Upper lobe of right lung (tissue), 1 donor: ENCODE results near the gene RAP1GAP2. TPM values are rescaled to one million over a fixed set of nuclear protein-coding genes. Genes with fewer than 3 reads are reported as not detected.

ENCODE experiments used
- ATAC-seq: fragments of 200-7000 bp; cut with Tn5 transposase; one replicate; pipeline ENCODE4 v1.9.1; 2020; ENCODE audit warnings: mild to moderate bottlenecking, moderate library complexity
- DNase-seq: peaks from one replicate; pipeline ENCODE4 v3.0.0-alpha.2; 2020
- H3K27ac ChIP-seq: fragments of 200-600 bp; one replicate; pipeline ENCODE4 v1.8.0; 2022
- H3K27me3 ChIP-seq: fragments of 200-600 bp; one replicate; pipeline ENCODE4 v1.8.0; 2022; ENCODE audit warnings: mild to moderate bottlenecking
- H3K36me3 ChIP-seq: fragments of 200-600 bp; one replicate; pipeline ENCODE4 v1.8.0; 2022
- H3K4me1 ChIP-seq: fragments of 200-600 bp; one replicate; pipeline ENCODE4 v1.8.0; 2022
- H3K4me3 ChIP-seq: fragments of 200-600 bp; one replicate; pipeline ENCODE4 v1.8.0; 2022; ENCODE audit warnings: mild to moderate bottlenecking
- H3K9me3 ChIP-seq: fragments of 200-600 bp; one replicate; pipeline ENCODE4 v1.8.0; 2022
- intact Hi-C: fragments of 100-400 bp; cut with DNase I; formaldehyde crosslinking; loops from one replicate; pipeline ENCODE4 v1.11.0; 2022
- long read RNA-seq: library from polyadenylated mRNA; unstranded; transcript quantifications from one replicate; pipeline ENCODE4 v2.0.0, GENCODE V29; 2021
- total RNA-seq: library from RNA; stranded (reverse); fragmentation: NEBNext Ultra II Directional; extraction: Animal tissue kit (Norgen Biotek cat#: 25700); gene quantifications from one replicate; pipeline ENCODE4 v1.2.1, GENCODE V29; 2021
- TF ChIP-seq, protein P1 (sequence below): fragments of 200-600 bp; IDR thresholded peaks from one replicate; pipeline ENCODE4 v1.8.0; 2022; ENCODE audit warnings: antibody characterized with exemption
- donor health status: DM: no; HTN: yes; CAD: no; lungs with severe emphysema.

RAP1GAP2 gene
- 16.1 TPM for total RNA-seq
- long read RNA-seq, full-length matches to known transcripts = 9 of 19 reads
- long read RNA-seq, partial matches to known transcripts = 5 of 19 reads
- long read RNA-seq, other reads (novel, unspliced or antisense) = 5 of 19 reads

- Histone ChIP-seq H3K36me3 (no peaks in the 10 kb centered on the region), H3K27me3 (peaks cover 16% of the 10 kb centered on the region), H3K4me3 (peak within 1 kb of the TSS; percentile 38), H3K4me1 (no peaks in the 10 kb centered on the region), H3K27ac (no peak within 1 kb of the TSS), H3K9me3 (no peaks in the 10 kb centered on the region)
- intact Hi-C loops = no loop called here
- peak; percentile 90 for DNase-seq
- peak; percentile 92 for ATAC-seq
- TF ChIP-seq, protein P1, sequence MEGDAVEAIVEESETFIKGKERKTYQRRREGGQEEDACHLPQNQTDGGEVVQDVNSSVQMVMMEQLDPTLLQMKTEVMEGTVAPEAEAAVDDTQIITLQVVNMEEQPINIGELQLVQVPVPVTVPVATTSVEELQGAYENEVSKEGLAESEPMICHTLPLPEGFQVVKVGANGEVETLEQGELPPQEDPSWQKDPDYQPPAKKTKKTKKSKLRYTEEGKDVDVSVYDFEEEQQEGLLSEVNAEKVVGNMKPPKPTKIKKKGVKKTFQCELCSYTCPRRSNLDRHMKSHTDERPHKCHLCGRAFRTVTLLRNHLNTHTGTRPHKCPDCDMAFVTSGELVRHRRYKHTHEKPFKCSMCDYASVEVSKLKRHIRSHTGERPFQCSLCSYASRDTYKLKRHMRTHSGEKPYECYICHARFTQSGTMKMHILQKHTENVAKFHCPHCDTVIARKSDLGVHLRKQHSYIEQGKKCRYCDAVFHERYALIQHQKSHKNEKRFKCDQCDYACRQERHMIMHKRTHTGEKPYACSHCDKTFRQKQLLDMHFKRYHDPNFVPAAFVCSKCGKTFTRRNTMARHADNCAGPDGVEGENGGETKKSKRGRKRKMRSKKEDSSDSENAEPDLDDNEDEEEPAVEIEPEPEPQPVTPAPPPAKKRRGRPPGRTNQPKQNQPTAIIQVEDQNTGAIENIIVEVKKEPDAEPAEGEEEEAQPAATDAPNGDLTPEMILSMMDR = no peak
These were observed at the start of gene RAP1GAP2 for GRCh38 chr17:2796164-2797125. Gene RAP1GAP2, plus strand, starts transcription at chr17:2796438. Its CDS starts 90 bp downstream, at chr17:2796528.

DNA sequence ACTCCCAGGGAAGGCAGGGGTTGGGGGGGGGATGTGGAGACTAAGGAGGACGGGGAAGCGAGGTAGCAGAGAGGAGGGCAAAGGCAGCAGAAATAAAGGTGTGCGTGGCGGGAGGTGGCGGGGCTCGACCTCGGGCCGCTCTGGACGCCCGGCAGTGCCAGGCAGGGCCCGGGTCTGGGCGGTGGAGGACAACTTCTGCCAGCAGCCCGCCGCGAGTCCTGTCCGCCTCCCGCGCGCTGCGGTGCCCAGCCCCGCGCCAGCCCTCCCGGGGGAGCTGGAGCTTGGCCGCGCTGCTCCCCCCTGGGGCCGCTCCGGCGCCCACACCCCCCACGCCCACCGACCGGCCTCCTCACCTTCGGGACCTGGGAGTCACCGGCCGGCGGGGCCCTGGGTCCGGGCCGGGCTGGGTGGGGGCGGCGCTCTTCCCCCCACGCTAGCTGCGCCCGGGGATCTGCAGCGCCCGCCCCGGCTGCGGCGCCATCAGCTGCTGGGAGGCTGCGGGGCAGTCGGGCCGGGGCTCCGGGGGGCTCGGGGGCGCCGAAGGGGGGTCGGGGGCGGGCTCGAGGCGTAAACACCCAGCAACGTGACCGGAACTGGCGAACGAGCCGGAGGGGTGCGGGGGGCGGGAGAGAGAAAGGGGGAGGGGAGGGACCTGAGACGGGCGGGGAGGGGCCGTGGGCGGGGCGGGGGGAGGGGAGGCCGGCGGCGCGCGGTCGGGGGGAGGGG is 47.0 kb upstream of the RAP1GAP2 start, which contains the start of gene CCDC92B:
Gene CCDC92B, minus strand, starts transcription at position 595 of the 726 bp plus-strand sequence. CDS start 14,507 bp downstream, outside the sequence.
- DNase-seq = no peak
- Histone ChIP-seq H3K9me3 (no peaks in the 10 kb centered on the region), H3K27me3 (peaks cover 47% of the 10 kb centered on the region), H3K4me3 (no peak within 1 kb of the TSS), H3K36me3 (no peaks in the 10 kb centered on the region), H3K4me1 (no peaks in the 10 kb centered on the region), H3K27ac (no peak within 1 kb of the TSS)
- ATAC-seq = no peak
- intact Hi-C loops = no loop called here
- TF ChIP-seq, protein P1 = no peak

DNA sequence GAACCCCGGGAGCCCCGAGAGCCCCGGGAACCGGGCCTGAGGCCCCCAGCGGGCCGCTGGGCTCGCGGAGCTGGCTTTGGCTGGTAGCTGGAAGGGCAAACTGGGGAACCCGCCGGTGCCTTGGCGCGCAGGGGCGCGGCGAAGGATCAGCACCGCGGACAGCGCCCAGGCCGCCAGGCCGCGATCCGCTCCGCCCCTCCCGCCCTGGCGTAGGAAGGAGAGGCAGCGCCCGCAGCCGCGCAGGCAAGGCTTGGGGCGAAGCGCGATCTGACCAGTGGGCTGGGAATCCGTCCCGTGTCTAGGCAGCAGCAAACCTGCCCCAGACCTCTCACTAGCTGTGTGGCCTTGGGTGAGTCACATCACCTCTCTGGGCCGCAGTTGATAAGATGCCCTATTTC is 46.5 kb upstream of the RAP1GAP2 start:
- H3K27ac ChIP-seq = no peak overlapping the region
- no peak overlapping the region for H3K4me3 ChIP-seq
- peak; percentile 98 for ATAC-seq
- peaks cover 52% of the 10 kb centered on the region for H3K27me3 ChIP-seq
- TF ChIP-seq, protein P1 = no peak
- intact Hi-C loops = no loop called here
- DNase-seq = peak; percentile 87
- no peaks in the 10 kb centered on the region for H3K9me3 ChIP-seq
- no peaks in the 10 kb centered on the region for H3K36me3 ChIP-seq
- no peaks in the 10 kb centered on the region for H3K4me1 ChIP-seq

GRCh38 chr17:2750721-2751120 is 45.5 kb upstream of the RAP1GAP2 start:
- DNase-seq (no peak), ATAC-seq (no peak)
- Histone ChIP-seq H3K9me3 (no peaks in the 10 kb centered on the region), H3K4me1 (peaks cover 3% of the 10 kb centered on the region), H3K27ac (no peak overlapping the region), H3K4me3 (no peak overlapping the region), H3K27me3 (peaks cover 60% of the 10 kb centered on the region), H3K36me3 (no peaks in the 10 kb centered on the region)
- intact Hi-C loops = no loop called here
- TF ChIP-seq, protein P1 = no peak

DNA sequence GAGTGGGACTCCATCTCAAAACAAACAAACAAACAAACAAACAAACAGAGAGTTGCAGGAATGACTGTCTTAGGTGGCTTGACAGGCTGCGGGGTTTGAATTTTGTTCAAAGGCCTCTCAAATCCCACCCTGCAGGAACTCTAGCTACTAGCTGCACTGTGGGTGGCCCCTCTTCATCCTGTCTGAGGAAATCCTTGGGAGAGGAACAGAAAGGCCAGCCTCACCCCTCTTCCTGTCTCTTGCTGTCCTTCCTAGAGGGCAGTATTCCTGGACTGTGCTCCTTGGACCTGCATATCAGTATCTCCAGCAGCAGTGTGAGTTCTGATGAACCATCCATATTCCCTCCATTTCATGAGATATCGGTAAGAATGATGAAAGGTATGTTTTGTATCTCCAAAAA is 44.7 kb upstream of the RAP1GAP2 start:
- peaks cover 3% of the 10 kb centered on the region for H3K4me1 ChIP-seq
- no peaks in the 10 kb centered on the region for H3K36me3 ChIP-seq
- H3K4me3 ChIP-seq = no peak overlapping the region
- intact Hi-C loops = no loop called here
- no peak overlapping the region for H3K27ac ChIP-seq
- ATAC-seq (no peak), DNase-seq (no peak)
- H3K9me3 ChIP-seq = no peaks in the 10 kb centered on the region
- TF ChIP-seq, protein P1 = no peak
- peaks cover 67% of the 10 kb centered on the region for H3K27me3 ChIP-seq
